ENCODE measurements around the gene WFDC6. TPM values are rescaled to one million over a fixed set of nuclear protein-coding genes. Genes with fewer than 3 reads are reported as not detected.
"Not testable (repeated sequence)": the region's sequence is repeated elsewhere in the genome, so short reads cannot be mapped to it uniquely, and the experiment has no call there.

WFDC6 gene
- total RNA-seq, result not detected

DNA sequence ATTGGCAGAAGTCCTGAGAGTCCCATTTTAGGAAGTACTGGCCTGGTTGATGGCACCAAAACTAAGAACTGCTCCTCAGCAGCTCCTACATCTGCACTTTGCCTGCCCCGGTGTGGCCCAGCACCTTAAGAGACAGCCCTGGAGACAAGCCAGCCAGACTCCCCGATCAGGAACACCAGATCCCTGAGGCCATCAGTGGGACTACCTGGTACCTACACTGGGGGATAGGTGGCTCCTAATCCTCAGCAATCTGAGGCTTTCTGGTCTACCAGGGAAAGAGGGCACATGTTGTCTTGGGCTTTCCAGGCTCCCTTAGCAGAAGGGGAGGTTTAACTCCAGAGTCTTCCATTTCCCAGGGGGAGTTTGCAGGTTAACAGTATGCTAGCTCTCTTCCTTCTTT is at the start of gene WFDC6:
Gene WFDC6 (minus strand): TSS at position 101 of the 400 bp plus-strand sequence. CDS start 75 bp downstream, at position 26.
- DNase-seq, result no peak

GRCh38 chr20:45588800-45589199 is 49.5 kb upstream of the WFDC6 start:
- no peak for DNase-seq

- DNase-seq, result not testable (repeated sequence)
Observed at GRCh38 chr20:45585986-45586385, 46.7 kb upstream of the WFDC6 start.

GRCh38 chr20:45584294-45584693 is 45.0 kb upstream of the WFDC6 start:
- DNase-seq, result not testable (repeated sequence)

DNA sequence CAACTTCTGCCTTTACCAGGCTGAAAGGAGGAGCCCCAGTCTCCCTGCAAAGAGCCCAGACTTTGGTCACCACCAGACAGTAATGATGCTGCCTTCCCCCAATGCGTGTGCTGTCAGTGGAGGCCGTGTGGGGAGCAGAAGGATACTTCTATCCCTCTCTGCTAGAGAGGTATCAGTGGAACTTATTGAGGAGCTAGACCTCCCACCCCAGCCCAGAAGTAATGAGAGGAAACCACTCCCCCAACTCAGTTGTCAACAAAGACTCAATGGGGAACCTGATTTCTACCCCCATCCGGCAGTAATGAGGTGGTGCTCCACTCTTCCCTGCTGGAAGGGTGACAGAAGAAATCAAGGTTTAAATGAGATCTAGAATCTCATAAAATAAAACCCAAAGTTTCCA is 44.2 kb upstream of the WFDC6 start:
- DNase-seq, result no peak

GRCh38 chr20:45581702-45582101 is 42.4 kb upstream of the WFDC6 start:
- DNase-seq, result no peak

GRCh38 chr20:45579184-45579583 is 39.9 kb upstream of the WFDC6 start, which contains the start of gene WFDC8:
Gene WFDC8 (minus strand): TSS chr20:45579284. CDS start chr20:45579247, 37 bp downstream.
- no peak for DNase-seq

DNA sequence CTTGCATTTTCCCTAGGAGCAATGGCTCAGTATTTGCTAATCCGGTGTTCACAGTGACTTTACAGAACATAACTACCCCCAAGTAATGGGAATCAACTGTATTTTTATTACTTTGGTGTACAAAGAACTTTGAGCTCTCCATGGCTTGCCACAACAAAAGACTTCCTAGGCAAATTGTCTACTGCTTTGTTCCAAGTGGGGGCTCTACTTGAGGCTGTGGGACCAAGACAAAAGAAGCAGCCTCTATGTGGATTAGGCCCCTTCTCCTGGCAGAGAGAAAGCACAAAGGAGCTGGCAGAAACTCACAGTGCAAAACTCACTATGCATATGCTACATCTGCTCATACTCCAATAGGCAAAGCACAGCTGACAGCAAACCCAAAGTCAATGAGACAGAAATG is 38.9 kb upstream of the WFDC6 start:
- peak; percentile 13 for DNase-seq

- peak; percentile 5 for DNase-seq
Observed at GRCh38 chr20:45576995-45577394, 37.7 kb upstream of the WFDC6 start.

DNA sequence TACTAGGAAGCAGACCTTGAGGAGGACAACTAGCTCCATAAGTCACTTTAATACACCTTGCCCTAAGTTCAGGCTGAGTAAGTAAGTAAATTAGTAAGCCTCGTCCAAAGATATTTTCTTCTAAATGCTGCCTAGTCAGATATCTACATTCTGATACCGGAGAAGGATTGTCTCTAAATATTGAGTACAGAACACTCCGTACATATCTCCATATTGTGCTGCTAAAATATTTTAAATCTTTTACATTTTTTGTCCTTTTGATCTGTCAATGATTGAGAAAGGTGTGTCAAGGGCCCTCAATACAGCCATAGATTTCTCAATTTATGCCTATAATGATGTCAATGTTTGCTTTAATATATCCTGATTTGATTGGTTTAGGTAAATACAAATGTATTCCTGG is 36.6 kb upstream of the WFDC6 start:
- DNase-seq, result no peak

DNA sequence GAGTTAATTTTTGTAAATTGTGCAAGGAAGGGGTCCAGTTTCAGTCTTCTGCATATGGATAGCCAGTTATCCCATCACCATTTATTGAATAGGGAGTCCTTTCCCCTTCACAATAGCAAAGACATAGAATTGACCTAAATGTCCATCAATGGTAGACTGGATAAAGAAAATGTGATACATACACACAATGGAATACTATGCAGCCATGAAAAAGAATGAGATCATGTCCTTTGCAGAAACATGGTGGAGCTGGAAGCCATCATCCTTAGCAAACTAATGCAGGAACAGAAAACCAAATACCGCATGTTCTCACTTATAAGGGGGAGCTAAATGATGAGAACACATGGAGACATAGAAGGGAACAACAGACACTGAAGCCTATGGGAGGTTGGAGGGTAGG is 30.4 kb upstream of the WFDC6 start:
- not testable (repeated sequence) for DNase-seq

DNA sequence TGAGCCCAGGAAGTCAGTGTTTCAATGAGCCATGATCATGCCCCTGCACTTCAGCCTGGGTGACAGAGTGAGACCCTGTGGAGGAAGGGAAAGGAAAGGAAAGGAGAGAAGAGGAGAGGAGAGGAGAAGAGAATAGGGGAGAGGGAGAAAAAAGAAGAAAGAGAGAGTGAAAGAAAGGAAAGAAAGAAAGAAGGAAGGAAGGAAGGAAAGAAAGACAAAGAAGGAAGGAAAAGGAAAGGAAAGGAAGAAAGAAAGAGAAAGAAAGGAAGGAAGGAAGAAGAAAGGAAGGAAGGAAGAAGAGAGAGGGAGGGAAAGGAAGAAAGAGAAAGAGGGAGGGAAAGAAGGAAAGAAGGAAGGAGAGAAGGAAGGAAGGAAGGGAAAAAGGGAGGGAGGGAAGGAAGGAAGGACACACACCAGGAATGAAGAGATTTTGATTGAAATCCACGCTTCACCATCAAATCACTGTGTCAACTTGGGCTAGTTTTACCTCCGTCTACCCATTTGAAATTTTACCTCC is 25.5 kb upstream of the WFDC6 start:
- DNase-seq, result no peak

DNA sequence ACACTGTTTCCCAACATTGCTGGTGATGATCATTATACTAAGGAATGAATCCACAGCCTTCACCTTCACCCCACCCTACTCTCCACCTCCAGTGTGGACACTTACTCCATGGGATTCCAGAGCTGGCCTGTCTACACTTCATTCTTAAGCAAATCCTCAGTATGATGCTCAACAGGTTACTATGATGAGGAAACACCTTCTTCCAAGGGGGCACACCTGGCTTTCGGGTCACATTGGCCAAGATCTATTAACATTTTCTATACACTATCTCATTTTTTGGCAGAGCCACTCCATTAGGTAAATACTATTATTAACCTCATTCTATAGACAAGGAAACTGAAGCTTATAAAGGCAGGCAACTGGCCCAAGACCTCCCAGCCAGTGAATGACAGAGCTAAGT is 15.9 kb upstream of the WFDC6 start:
- no peak for DNase-seq

DNA sequence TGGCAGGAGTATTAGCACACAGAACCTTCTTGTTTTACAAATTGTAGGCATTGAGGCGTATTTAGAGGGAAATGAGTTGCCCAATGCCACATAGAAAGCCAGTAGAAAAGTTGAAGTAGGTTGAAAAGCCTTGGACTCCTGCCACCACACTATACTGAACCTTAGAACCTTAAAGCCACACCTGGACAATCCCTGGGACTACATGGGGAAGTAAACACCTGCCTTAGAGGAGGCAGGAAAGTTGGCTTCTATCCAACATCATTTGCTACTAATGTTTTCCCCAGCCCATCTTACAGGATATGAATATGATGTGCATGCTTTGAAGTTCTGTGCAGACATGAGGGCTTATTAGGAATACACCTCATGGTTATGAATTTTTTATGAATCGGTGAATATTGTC is 13.2 kb upstream of the WFDC6 start:
- no peak for DNase-seq

DNA sequence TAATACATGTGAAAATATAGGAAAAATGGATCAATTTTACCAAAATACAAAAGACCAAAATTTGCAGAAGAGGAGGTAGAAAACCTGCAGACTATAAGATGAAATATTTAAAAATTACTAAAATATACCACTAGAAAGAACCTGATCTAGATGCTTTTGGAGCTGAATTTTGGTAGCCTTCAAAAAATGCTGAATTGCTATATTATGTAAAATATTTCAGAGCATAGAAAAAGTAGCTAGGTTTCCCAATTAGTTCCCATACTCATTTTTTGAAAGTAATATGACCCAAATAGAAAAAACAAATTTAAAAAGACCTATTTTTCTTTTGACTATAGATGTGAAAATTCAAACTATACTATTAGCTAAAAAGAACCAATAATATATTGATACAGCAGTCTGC is 11.5 kb upstream of the WFDC6 start:
- DNase-seq, result no peak

DNA sequence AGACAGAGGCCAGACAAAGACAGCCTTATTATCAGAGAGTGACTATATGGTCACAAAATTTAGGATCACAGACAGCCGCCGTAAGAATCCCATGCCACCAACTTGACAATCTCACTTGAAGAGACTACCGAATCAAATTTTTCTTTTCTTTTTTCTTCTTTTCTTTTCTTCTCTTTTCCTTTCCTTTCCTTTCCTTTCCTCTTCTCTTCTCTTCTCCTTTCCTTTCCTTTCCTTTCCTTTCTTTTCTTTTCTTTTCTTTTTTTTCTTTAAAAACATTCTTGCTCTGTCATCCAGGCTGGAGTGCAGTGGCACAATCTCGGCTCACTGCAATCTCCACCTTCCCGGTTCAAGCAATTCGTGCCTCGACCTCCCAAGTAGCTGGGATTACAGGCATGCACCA is 9.1 kb upstream of the WFDC6 start:
- DNase-seq, result no peak

DNA sequence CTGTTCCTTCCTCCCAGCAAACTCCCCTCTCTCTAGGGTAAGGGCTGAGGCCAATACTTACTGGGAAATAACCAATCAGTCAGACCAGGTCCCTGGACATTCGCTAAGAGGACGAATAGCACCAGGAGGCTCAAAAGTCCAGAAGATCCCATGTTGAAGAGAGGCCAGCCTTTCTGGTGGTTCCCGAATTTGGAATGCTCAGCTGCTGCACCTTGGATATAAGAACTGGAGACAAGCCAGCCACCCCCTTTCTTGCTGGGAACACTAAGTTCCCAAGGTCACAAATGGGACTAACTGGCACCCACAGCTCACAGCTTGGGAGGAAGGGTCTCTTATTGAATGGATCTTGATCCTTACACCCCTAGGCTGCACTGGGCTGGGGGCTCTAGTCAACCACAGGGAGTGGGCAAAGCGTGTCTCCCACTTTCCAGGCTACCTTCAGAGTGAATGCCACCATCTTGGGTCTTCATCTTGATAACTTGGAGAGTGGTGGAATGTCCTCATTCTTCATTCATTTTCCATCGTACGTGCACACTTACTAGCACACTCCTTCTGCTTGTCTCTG is 8.0 kb upstream of the WFDC6 start, which contains the start of gene EPPIN:
Gene EPPIN (minus strand): TSS at position 196 of the 565 bp plus-strand sequence. CDS start 44 bp downstream, at position 152.
- no peak for DNase-seq

GRCh38 chr20:45545754-45546453 is 6.6 kb upstream of the WFDC6 start:
- peak; percentile 29 for DNase-seq

- no peak for DNase-seq
Observed at GRCh38 chr20:45545351-45545750, 6.1 kb upstream of the WFDC6 start.

GRCh38 chr20:45538209-45538799 is 978 bp downstream of the WFDC6 start:
- no peak for DNase-seq

- no peak for DNase-seq
Observed at GRCh38 chr20:45527294-45527693, 12.0 kb downstream of the WFDC6 start.

GRCh38 chr20:45523821-45524220 is 15.5 kb downstream of the WFDC6 start:
- DNase-seq, result no peak

GRCh38 chr20:45518282-45518681 is 21.0 kb downstream of the WFDC6 start:
- no peak for DNase-seq

Data from tongue (tissue), 2 donors.